GM19099 (cell line): ENCODE measurements around the gene COPS8.

Source experiments
- POLR2A ChIP-seq: IDR thresholded peaks from 3 replicates; pipeline ENCODE4 v1.6.1; 2011; ENCODE audit warnings: low read depth; ENCODE audit not compliant: insufficient read length; ENCODE audit errors: extremely low read depth

COPS8 gene

GRCh38 chr2:237060534-237061312 is 25.0 kb upstream of the COPS8 start:
- no peak for TF ChIP-seq POLR2A

GRCh38 chr2:237061356-237061755 is 24.3 kb upstream of the COPS8 start:
- no peak for TF ChIP-seq POLR2A

- no peak for TF ChIP-seq POLR2A
These were observed 23.1 kb upstream of the COPS8 start for GRCh38 chr2:237062585-237062984.

- TF ChIP-seq POLR2A = no peak
These were observed 21.3 kb upstream of the COPS8 start for GRCh38 chr2:237064203-237065070.

- TF ChIP-seq POLR2A = no peak
These were observed 20.7 kb upstream of the COPS8 start for GRCh38 chr2:237065071-237065377.

- TF ChIP-seq POLR2A = no peak
These were observed 19.3 kb upstream of the COPS8 start for GRCh38 chr2:237066396-237066795.

- TF ChIP-seq POLR2A = no peak
These were observed 17.6 kb upstream of the COPS8 start for GRCh38 chr2:237068005-237068576.

GRCh38 chr2:237072067-237072931 is 13.4 kb upstream of the COPS8 start:
- no peak for TF ChIP-seq POLR2A

GRCh38 chr2:237073552-237073951 is 12.1 kb upstream of the COPS8 start:
- no peak for TF ChIP-seq POLR2A

- no peak for TF ChIP-seq POLR2A
These were observed 11.3 kb upstream of the COPS8 start for GRCh38 chr2:237074211-237074993.

GRCh38 chr2:237075749-237076599 is 9.7 kb upstream of the COPS8 start:
- no peak for TF ChIP-seq POLR2A

GRCh38 chr2:237081596-237081995 is 4.1 kb upstream of the COPS8 start:
- TF ChIP-seq POLR2A = no peak

GRCh38 chr2:237083026-237083425 is 2.7 kb upstream of the COPS8 start:
- no peak for TF ChIP-seq POLR2A

- TF ChIP-seq POLR2A = no peak
These were observed 1.2 kb upstream of the COPS8 start for GRCh38 chr2:237084444-237084843.

GRCh38 chr2:237090906-237091305 is 5.2 kb downstream of the COPS8 start:
- TF ChIP-seq POLR2A = no peak
